Superior temporal gyrus (tissue), 1 donor: ENCODE data around the gene PTPRD.

ENCODE experiments used
- DNase-seq: peaks from one replicate; pipeline ENCODE4 v3.0.0-alpha.2; 2016; ENCODE audit errors: extremely low spot score

PTPRD gene

GRCh38 chr9:10173561-10173960 lies 439.2 kb downstream of the PTPRD start:
- no peak for DNase-seq

GRCh38 chr9:10172476-10172875 lies 440.3 kb downstream of the PTPRD start:
- no peak for DNase-seq

GRCh38 chr9:10168241-10168640 lies 444.6 kb downstream of the PTPRD start:
- no peak for DNase-seq

GRCh38 chr9:10148796-10149195 lies 464.0 kb downstream of the PTPRD start:
- DNase-seq: no peak

GRCh38 chr9:10146517-10147331 lies 466.1 kb downstream of the PTPRD start:
- DNase-seq: no peak

- DNase-seq: no peak
Measured at GRCh38 chr9:10144355-10144754, 468.4 kb downstream of the PTPRD start.

GRCh38 chr9:10135553-10135952 lies 477.2 kb downstream of the PTPRD start:
- no peak for DNase-seq

GRCh38 chr9:10134266-10134665 lies 478.5 kb downstream of the PTPRD start:
- no peak for DNase-seq

- DNase-seq: no peak
Measured at GRCh38 chr9:10130061-10130675, 482.6 kb downstream of the PTPRD start.

GRCh38 chr9:10127867-10128266 lies 484.9 kb downstream of the PTPRD start:
- DNase-seq: no peak

- DNase-seq: no peak
Measured at GRCh38 chr9:10112798-10113197, 500.0 kb downstream of the PTPRD start.

GRCh38 chr9:10112070-10112469 lies 500.7 kb downstream of the PTPRD start:
- DNase-seq: no peak

- peak; percentile 41 for DNase-seq
Measured at GRCh38 chr9:10108815-10109214, 504.0 kb downstream of the PTPRD start.

GRCh38 chr9:10104774-10105173 lies 508.0 kb downstream of the PTPRD start:
- DNase-seq: no peak

GRCh38 chr9:10095208-10095607 lies 517.6 kb downstream of the PTPRD start:
- no peak for DNase-seq

- no peak for DNase-seq
Measured at GRCh38 chr9:10094563-10094962, 518.2 kb downstream of the PTPRD start.

GRCh38 chr9:10080012-10080411 lies 532.8 kb downstream of the PTPRD start:
- peak; percentile 30 for DNase-seq

GRCh38 chr9:10079284-10079964 lies 533.4 kb downstream of the PTPRD start:
- no peak for DNase-seq

- no peak for DNase-seq
Measured at GRCh38 chr9:10071579-10071978, 541.2 kb downstream of the PTPRD start.

- no peak for DNase-seq
Measured at GRCh38 chr9:10062629-10063395, 550.0 kb downstream of the PTPRD start.

- no peak for DNase-seq
Measured at GRCh38 chr9:10059044-10059443, 553.8 kb downstream of the PTPRD start.

GRCh38 chr9:10055886-10056395 lies 556.9 kb downstream of the PTPRD start:
- DNase-seq: no peak
